ENCODE results near the gene RHBDD2. TPM values are rescaled to one million over a fixed set of nuclear protein-coding genes. Genes with fewer than 3 reads are reported as not detected.
"Not testable (repeated sequence)": the region's sequence is repeated elsewhere in the genome, so short reads cannot be mapped to it uniquely, and the experiment has no call there.

RHBDD2 gene
- total RNA-seq, 2 donors from 2014 or later, result 42.6 to 51.0 TPM

DNA sequence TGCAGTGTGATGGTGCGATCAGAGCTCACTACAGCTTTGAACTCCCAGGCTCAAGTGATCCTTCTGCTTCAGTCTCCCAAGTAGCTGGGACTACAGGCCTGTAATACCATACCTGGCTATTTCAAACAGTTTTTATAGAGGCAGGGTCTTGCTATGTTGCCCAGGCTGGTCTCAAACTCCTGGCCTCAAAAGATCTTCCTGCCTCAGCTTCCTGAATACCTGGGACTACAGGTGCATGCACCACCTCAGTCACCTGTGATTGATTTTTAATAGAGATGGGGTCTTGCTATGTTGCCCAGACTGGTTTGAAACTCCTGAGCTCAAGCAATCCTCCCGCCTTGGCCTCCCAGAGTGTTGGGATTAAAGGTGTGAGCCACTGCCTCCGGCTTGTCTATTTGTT, 38.8 kb upstream of the RHBDD2 start:
- Histone ChIP-seq H3K4me1 (no peaks in the 10 kb centered on the region), H3K9me3 (no peaks in the 10 kb centered on the region), H3K27me3 (no peaks in the 10 kb centered on the region), H3K9ac (ENCODE audit: low read depth in 2 of 2, low read length in 2 of 2) (no peak overlapping the region), H3K36me3 (no peaks in the 10 kb centered on the region), H3K4me3 (no peak overlapping the region), H3K27ac (no peak overlapping the region)
- no peak for DNase-seq
- TF ChIP-seq, protein P1, sequence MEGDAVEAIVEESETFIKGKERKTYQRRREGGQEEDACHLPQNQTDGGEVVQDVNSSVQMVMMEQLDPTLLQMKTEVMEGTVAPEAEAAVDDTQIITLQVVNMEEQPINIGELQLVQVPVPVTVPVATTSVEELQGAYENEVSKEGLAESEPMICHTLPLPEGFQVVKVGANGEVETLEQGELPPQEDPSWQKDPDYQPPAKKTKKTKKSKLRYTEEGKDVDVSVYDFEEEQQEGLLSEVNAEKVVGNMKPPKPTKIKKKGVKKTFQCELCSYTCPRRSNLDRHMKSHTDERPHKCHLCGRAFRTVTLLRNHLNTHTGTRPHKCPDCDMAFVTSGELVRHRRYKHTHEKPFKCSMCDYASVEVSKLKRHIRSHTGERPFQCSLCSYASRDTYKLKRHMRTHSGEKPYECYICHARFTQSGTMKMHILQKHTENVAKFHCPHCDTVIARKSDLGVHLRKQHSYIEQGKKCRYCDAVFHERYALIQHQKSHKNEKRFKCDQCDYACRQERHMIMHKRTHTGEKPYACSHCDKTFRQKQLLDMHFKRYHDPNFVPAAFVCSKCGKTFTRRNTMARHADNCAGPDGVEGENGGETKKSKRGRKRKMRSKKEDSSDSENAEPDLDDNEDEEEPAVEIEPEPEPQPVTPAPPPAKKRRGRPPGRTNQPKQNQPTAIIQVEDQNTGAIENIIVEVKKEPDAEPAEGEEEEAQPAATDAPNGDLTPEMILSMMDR (IDR thresholded peaks at IDR 0.05), result no peak
- intact Hi-C loops (cut with DNase I), result no loop called here

DNA sequence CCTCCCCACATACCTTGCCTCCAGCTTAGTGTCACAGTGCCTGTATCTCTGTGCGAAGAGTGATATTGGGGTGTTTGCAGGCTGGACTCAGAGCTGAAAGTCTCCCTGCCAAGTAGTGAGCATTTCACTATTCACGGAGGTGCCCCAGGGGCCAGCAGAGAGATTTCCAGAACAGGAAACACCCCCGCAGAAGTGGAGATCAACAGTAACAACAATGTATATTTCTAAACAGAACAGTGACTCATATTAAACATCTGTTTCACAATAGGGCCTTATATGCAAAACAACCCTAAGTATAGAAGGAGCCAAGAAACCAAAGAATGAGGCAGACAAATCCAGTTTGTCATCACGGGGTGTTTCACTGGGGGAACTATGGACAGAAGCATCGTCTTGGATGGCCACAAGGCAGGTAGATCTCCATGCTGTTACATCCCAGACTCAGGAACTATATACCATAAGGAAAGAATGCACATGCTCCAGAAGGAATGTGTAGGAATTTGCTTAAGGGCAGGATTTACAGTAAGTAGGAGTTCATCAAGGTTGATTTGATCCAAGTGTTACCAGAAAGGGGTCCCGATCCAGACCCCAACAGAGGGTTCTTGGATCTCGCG, 35.9 kb upstream of the RHBDD2 start:
- intact Hi-C loops (cut with DNase I), result no loop called here
- H3K36me3 ChIP-seq, result no peaks in the 10 kb centered on the region
- no peaks in the 10 kb centered on the region for H3K9me3 ChIP-seq
- no peak for DNase-seq
- no peak overlapping the region for H3K9ac ChIP-seq (ENCODE audit: low read depth in 2 of 2, low read length in 2 of 2)
- TF ChIP-seq, protein P1 (IDR thresholded peaks at IDR 0.05), result no peak
- H3K27me3 ChIP-seq, result no peaks in the 10 kb centered on the region
- no peaks in the 10 kb centered on the region for H3K4me1 ChIP-seq
- H3K4me3 ChIP-seq, result no peak overlapping the region
- no peak overlapping the region for H3K27ac ChIP-seq

DNA sequence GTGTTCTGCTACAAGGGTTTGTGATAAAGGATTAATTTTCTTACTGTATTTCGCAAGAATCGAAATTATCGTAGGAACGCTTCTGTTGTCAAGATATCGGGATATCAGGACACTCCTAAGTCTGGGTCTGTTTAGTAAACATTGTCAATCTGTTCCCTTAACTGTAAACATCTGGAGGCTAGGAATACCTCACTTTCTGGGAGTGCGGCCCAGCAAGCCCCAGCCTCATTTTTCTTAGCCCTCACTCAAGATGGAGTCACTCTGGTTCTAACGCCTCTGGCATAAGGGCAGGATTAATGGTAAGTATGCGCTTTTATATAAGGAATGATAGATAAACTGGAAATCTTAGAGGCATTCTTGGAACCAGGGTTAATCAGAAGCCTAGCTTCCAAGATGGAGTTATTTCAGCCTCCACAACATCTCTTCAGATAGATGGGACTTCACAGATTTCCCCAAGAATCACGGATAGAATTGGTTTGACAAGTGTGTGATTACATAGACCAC, 35.2 kb upstream of the RHBDD2 start:
- TF ChIP-seq, protein P1 (IDR thresholded peaks at IDR 0.05), result no peak
- Histone ChIP-seq H3K36me3 (no peaks in the 10 kb centered on the region), H3K9ac (ENCODE audit: low read depth in 2 of 2, low read length in 2 of 2) (no peak overlapping the region), H3K27ac (no peak overlapping the region), H3K4me3 (no peak overlapping the region), H3K9me3 (no peaks in the 10 kb centered on the region), H3K4me1 (no peaks in the 10 kb centered on the region), H3K27me3 (no peaks in the 10 kb centered on the region)
- intact Hi-C loops (cut with DNase I), result no loop called here
- no peak for DNase-seq

DNA sequence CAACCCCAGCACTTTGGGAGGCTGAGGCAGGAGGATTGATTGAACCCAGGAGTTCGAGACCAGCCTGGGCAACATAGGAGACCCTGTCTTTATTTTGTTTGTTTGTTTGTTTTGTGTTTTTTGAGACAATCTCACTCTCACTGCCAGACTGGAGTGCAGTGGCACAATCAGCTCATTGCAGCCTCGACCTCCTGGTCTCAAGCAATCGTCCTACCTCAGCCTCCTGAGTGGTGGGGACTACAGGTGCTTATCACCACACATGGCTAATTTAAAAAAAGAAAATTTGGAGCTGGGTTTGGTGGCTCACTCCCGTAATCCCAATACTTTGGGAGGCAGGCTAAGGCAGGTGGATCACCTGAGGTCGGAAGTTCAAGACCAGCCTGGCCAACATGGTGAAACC, 34.7 kb upstream of the RHBDD2 start:
- no peaks in the 10 kb centered on the region for H3K4me1 ChIP-seq
- no peaks in the 10 kb centered on the region for H3K36me3 ChIP-seq
- no peak overlapping the region for H3K27ac ChIP-seq
- no peak overlapping the region for H3K9ac ChIP-seq (ENCODE audit: low read depth in 2 of 2, low read length in 2 of 2)
- H3K4me3 ChIP-seq, result no peak overlapping the region
- H3K27me3 ChIP-seq, result no peaks in the 10 kb centered on the region
- no peaks in the 10 kb centered on the region for H3K9me3 ChIP-seq
- TF ChIP-seq, protein P1 (IDR thresholded peaks at IDR 0.05), result no peak
- no peak for DNase-seq
- intact Hi-C loops (cut with DNase I), result no loop called here

DNA sequence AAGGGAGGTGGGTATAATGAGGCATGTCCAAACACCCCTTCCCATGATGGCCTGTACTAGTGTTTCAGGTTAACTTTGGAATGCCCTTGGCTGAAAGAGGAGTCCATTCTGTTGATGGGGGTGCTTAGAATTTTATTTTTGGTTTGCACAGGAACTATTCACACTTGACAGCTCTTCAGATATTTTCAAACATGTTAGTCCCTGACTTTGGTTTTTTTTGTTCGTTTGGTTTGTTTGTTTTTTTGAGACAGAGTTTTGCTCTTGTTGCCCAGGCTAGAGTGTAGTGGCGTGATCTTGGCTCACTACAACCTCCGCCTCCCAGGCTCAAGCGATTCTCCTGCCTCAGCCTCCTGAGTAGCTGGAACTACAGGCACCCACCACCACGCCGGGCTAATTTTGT, 33.7 kb upstream of the RHBDD2 start:
- H3K27ac ChIP-seq; H3K27me3 ChIP-seq; H3K36me3 ChIP-seq; intact Hi-C loops (cut with DNase I); H3K9ac ChIP-seq (ENCODE audit: low read depth in 2 of 2, low read length in 2 of 2); H3K4me3 ChIP-seq; DNase-seq; H3K9me3 ChIP-seq; H3K4me1 ChIP-seq: not testable (repeated sequence)

DNA sequence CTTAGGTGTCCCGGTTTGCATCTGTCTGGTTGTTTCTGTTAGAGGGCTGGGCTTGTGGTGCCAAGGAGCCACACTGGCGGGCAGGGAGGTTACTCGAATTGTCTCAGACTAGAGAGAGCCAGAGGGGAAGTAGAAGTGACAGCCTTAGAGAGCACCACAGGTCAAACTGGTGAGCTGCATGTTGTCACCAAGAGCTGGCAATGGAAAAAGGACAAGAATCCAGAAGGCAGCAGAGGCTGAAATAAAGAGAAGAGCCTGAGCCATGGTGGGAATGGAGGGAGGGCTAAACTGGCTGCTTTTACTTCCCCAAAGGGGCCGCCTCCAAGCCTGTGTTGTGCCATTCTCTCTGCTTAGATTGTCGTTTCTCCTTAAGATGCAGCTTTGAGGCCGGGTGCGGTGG, 31.1 kb upstream of the RHBDD2 start:
- TF ChIP-seq, protein P1 (IDR thresholded peaks at IDR 0.05), result no peak
- intact Hi-C loops (cut with DNase I), result no loop called here
- no peaks in the 10 kb centered on the region for H3K27me3 ChIP-seq

More for the DNA sequence above, 31.1 kb upstream of the RHBDD2 start:
- Histone ChIP-seq H3K27ac (no peak overlapping the region), H3K4me3 (no peak overlapping the region), H3K9me3 (no peaks in the 10 kb centered on the region), H3K36me3 (no peaks in the 10 kb centered on the region), H3K4me1 (no peaks in the 10 kb centered on the region), H3K9ac (ENCODE audit: low read depth in 2 of 2, low read length in 2 of 2) (no peak overlapping the region)
- DNase-seq, result no peak
